ENCODE results near the gene VPS9D1.
A peak's percentile ranks its signal among the peaks of the same experiment; 100 is the strongest.

VPS9D1 gene

DNA sequence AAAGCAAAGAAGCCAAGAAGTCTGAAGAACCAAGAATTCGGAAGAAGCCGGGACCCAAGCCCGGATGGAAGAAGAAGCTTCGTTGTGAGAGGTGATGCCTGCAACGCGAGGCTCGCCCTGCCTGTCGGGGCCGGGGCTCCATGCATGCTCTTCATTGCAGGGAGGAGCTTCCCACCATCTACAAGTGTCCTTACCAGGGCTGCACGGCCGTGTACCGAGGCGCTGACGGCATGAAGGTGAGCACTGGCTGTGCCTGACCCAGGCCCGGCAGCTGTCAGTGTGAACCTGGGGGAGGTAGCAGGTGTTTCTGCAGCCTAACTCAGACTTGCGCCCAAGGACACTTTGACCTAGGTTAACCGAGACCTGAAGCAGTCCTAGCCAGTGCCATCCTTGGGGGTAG, 12.6 kb upstream of the VPS9D1 start:
- DNase-seq: no peak

DNA sequence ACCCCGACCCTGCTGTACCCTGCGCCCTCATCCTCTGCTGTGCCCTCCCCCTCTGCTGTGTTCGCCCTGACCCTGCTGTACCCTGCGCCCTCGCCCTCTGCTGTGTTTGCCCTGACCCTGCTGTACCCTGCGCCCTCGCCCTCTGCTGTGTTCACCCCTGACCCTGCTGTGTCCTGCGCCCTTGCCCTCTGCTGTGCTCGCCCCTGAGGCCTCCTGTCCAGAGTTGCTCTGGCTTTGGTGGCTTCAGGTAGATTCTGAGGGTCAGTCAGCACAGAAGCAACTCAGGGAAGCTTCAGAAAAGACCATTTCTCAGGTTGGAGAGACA, 12.2 kb upstream of the VPS9D1 start:
- no peak for DNase-seq

DNA sequence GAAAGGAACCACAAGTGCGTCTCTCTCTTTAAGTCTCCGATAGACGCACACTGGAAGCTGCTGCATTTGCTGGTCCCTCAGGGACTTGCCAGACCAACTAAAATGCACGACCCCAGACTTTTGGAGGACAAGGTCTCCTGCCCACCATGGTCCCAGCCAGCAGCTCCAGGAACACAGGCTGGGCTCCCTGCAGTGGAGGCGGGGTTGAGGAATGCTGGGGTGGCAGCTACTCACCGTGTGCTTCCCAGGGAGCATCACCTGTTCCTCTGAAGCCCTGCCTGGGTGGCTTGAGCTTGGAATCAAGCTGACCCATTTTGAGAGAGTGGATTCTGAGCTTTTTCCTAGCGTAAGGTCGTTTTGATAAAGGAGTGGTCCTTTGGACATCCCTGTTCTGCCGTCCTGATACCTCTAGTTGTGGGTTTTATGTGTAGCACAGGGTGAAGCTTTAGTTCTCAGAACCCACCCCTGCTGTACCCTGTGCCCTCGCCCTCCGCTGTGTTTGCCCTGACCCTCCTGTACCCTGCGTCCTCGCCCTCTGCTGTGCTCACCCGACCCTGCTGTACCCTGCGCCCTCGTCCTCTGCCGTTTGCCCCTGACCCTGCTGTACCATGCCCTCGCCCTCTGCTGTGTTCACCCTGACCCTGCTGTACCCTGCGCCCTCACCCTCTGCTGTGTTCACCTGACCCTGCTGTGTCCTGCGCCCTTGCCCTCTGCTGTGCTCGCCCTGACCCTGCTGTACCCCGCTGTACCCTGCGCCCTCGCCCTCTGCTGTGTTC, 11.6 kb upstream of the VPS9D1 start:
- no peak for DNase-seq

DNA sequence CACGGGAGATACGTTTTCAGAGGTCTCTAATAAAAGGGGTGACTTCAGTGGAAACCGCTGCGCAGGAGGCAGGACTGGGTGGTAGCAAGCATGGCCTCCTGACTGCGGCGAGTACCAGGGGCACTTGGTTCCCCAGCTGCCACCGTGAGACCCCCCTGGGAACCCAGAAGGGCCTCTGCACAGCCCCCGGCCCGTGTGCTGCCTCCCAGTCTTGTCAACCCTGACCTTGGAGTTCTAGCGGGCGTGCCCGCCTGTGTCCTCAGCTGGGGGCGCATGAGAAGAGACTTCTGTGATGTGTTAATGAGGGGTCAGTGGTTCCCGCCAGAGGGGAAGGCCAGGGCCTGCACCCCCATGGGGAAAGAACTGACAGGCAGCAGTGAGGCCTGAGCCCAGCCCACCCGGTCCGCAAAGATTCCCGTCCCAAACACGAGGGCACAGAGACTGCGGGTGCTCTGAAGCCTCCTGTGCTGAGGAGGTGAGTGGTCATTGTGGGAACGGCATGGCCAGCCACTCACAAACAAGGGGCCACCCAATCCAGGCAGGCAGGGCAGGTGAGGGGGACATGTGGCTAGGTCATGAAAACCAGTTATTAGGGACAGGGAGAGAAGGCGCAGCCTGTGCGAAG, 10.0 kb upstream of the VPS9D1 start:
- no peak for DNase-seq

DNA sequence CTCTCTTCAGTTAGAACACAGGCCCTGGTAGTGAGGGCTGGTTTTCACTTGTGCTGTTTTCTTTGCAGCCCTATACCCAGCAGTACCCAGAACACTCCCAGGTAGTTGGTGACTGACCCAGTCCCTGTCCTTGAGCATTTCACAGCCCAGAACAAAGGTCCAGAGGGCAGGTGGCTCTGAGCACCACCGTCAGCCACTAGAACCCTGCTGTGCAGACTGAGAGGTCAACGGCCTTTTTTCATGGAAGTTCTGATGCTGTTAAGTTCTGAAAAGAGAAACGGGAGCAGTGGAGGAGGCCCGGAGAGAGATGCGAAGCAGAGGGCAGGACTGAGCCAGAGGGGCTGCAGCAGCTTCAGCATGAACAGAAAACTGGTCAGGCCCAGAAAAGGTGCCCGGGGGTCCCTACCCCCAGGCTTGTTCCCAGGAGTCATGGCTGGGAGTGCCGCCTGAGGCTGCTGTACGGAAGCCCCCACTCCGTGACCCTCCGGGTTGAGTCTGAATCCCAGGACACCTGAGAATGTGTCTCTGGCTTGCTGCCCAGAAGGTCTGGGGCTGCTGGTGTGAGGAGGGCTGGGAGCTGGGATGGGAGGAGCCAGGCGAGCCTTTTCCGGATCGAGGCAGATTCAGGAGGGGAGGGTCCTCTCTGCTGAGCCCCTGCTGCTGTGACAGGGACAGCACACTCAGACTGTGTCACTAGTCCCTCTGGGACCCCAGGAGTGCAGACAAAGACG, 9.3 kb upstream of the VPS9D1 start:
- DNase-seq: no peak

DNA sequence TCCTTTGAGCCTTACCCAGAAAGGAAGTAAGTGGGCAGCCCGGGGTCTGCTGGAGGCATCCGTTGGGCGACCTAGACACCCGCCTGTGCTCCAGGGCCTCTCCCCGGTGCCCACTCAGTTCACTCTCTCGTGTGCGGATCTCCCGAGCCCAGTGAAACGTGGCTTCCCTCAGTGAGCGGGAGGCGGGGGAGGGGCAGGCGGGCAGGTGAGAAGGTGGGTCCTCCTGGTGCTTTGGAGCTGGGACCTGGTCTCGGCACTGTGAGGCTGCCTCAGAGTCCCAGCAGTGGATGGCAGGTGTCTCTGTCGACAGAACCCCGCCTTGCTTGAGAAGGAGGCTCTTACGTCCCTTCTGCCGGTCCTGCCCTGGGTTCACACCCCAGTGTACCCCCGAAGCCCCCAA, 8.6 kb upstream of the VPS9D1 start:
- DNase-seq: no peak

DNA sequence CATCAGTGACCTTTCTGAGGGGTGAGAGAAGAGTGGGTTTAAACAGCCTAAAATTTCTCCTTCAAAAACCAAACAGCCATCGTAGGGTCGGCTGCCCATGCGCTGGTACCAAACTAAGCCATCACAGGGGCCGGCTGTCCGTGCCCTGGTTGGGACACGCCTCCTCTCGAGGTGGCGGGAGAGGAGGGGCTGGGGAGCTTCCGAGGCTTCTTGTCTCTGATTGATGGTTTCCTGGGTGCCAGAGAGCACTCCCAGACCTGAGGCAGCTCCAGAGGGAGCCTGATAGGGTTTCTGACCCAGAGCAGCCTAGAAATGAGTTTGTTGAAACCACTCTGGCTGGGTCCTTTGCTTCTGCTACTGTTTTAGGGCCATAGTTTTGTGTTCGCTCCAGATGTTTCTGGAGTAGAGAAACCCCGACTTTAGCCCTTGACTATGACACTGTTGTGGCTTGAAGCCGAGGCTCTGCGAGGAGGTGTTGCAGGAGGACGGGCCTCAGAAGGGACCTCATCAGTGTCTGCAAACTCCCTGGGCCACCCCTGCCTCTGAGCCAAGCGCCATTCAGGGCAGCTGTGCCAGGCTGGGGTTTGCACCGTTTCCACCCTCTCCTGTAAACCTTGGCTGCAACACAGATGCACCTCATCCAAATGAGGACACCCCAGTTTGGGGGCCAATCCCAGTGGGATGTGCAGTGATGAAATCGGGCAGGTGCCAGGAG, 6.9 kb upstream of the VPS9D1 start:
- DNase-seq: no peak

DNA sequence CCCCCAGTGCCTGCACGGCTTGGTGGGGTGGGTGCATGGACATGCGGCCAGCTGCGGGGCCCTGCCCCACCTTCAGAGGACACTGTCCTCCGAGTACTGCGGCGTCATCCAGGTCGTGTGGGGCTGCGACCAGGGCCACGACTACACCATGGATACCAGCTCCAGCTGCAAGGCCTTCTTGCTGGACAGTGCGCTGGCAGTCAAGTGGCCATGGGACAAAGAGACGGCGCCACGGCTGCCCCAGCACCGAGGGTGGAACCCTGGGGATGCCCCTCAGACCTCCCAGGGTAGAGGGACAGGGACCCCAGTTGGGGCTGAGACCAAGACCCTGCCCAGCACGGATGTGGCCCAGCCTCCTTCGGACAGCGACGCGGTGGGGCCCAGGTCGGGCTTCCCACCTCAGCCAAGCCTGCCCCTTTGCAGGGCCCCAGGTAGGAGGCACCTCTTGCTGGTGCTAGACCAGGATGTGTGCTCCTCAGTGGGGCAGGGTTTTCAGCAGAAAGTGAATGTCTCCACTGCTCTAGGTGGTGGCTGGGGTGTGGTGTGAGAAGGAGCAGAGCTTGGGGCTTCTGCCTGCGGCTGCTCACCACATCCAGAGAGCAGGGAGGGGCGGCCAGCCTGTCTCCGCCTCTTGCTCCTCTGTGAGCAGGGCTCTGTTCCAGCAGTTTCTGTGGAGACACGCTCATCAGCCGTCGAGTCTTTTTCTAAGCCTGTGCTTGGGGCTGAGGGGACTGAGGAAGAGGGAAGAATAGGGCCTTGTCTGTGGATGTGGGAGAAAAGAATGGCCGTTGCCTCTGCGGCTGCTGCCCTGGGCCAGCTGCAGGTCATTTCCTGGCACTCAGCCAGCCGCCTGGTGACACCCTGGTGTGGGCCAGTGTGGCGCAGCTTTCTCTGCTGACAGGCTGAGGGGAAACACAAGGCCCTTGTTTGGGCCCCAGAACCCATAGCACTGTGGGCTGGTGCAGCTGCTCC, 2.9 kb upstream of the VPS9D1 start:
- DNase-seq: peak in 57 of 58 donors; percentile 27 to 99 (median 91)

DNA sequence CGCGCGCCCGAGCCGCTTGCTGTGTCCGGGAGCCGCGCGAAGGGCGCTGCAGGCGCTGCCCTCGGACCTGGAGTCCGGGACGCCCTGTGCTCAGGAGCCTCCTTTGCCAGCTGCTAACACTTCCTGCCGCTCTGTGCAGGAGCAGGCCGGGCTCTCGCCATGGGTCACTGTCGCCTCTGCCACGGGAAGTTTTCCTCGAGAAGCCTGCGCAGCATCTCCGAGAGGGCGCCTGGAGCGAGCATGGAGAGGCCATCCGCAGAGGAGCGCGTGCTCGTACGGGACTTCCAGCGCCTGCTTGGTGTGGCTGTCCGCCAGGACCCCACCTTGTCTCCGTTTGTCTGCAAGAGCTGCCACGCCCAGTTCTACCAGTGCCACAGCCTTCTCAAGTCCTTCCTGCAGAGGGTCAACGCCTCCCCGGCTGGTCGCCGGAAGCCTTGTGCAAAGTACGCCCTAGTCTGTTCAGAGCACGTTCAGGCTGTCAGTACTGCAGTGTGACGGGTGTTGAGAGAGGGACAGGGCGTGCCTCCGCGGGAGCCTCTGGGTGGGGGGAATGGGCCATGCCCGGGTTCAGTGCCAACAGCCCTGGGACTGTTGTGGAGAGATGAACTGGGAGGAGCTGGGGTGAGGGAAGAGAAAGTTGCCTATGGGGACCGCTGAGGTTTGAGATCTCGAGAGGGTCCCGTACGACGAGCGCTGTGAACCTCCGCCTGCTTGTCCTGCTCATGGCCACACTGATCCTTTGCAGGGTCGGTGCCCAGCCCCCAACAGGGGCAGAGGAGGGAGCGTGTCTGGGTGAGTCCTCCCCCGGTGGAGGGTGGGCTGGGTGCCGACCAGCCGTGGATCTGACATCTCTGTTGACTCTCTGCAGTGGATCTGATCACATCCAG, 1.9 kb upstream of the VPS9D1 start:
- peak in 30 of 58 donors; percentile 15 to 78 (median 39) for DNase-seq

DNA sequence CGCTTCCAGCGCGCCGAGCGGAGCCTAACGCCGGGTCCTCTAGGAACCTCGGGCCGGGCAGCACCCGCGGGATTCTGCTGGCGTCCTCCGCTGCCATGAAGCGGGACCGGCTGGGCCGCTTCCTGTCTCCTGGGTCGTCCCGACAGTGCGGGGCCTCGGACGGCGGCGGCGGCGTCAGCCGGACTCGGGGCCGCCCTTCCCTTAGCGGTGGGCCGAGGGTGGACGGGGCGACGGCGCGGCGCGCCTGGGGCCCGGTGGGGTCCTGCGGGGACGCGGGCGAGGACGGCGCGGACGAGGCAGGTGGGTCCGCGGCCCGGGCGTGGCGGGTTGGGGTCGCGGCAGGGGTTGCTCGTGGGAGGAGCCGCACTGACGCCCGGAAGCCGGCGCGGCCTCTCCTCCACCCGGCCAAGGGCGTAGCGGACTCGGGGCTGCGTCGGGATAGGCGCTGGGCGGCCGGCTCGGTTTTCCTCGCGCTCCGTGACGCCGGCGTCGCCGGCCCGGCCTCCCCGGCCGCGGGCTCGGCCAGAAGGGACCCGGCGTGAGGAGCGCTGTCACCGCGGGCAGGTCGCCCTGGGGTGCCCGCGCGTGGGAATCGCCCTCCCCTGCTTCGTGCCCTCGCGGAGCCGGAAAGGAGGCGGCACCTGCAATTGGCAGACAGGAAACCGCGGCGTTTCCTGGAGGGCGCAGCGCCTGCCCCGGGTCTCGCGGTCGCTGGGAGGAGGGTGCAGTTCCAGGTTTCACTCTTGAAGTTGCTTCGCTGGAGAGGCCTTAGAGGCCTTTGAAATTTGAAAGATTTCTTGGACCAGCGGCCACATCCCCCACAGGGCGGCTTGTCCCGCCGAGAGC, 1.1 kb upstream of the VPS9D1 start:
- peak in 12 of 58 donors; percentile 14 to 63 (median 36) for DNase-seq

DNA sequence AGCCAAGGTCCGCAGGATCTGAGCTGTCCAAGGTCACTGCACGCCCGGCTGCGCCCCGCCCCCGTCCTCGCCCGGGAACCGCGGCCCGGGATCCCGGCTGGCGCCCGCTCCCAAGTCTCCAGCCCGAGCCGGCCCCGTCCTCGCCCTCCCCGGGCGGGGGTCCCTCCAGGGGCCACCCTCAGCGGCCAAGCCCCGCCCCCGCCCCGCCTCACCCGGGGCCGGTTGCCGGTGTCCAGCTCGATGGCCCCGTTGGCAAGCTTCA, 216 bp downstream of the VPS9D1 start:
- DNase-seq: peak in 16 of 58 donors; percentile 31 to 82 (median 72)

DNA sequence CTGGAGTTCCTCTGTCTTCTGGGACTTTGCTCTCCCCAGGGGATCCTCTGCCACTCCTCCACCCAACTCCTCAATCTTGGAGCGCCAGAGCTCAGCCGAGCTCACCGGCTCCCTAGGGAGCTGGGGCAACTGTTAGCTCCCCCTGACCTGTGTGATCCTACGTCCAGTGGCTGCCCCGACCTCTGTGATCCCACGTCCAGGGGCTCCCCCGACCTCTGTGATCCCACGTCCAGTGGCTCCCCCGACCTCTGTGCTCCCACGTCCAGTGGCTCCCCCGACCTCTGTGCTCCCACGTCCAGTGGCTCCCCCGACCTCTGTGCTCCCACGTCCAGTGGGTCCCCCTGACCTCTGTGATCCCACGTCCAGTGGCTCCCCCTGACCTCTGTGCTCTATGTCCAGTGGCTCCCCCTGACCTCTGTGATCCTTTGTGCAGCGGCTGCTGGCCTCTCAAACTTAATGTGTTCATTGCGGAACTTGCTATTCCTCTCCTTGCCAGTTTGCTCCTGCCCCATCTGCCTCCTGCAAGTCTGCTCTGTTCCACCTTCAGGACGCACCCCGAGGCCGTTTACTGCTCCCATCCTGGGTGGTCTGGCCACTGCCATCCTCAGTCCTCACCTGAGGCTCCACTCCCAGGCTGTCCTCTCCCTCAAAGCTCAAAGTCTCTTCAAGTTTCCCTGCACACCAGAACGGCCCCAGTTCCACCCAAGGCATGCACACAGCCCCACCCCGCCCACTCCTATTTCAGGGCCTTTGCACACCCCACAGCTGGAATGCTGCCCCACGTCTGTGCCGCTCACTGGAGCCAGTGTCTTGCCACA, 2.8 kb downstream of the VPS9D1 start:
- no peak for DNase-seq

DNA sequence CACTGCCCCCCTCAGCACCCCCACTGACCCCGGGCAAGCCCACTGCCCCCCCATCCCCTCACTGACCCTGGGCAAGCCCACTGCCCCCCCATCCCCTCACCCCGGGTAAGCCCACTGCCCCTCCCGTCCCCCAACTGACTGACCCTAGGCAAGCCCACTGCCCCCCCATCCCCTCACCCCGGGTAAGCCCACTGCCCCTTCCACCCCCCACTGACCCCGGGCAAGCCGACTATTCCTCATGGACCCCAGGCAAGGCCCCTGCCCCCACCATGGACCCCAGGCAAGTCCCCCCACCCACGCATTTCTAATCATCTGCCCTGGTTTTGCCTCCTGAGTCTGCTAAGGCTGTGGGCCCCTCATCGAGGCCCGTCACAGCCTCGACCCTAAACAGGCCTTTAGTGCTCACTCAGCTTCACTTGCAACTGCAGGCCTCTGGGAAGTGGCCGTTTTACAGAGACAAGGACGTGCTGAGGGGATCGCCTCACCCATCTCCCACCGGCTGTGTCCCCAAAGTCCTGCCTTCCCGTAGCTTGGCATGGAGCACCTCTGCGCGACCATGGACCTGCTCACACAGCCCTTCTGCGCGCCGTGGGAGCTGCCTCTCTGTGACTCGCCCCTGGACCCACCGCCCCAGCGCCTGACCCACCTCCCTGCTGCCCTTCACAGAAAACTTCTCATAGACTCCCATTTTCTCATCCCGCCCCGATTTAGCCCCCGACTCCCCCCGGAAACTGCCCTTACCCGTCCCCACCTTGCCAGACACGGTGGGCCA, 3.6 kb downstream of the VPS9D1 start:
- no peak for DNase-seq

DNA sequence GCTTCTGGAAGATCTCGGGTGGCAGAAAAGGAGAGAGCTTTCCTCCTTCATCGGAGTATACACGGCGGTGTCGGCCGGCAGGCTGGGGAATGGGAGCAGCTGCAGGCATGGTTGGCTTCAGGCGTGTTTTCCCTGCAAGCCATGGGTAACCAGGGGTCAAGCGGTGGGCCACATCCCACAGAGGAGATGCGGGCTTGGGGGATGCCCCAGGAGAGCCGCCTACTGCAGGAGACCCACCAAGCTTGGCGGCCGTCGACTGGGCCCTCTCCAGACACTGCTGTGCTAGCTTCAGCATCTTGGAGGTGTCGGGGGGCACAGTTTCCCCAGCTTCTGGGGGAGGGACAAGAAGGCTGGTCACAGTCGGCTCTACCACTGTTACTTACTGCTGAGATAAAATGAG, 4.2 kb downstream of the VPS9D1 start:
- DNase-seq: no peak

DNA sequence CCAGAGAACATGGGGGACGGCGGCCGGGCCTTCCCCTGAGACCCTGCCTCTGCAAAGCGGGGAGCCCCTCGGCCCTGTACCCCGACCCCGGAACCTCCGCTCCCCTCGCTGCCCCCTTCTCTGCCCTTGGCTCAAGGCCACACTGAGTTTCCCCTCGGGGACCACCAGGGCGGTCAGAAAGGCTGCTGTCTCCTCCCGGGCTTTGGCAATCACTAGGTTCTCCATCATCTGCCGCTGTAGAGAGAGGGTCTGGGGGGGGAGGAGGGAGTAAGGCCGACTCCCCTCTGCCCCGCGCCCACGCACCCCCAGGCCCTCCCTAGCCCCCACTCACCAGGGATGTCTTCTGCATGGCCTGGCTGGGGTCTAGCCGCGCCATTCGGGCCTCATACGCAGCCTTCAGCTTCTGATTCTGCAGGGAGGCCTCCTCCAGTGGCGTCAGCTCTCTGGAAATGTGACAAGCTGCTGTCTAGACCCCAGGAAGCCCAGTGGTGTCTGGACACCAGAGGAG, 8.4 kb downstream of the VPS9D1 start:
- DNase-seq: no peak

DNA sequence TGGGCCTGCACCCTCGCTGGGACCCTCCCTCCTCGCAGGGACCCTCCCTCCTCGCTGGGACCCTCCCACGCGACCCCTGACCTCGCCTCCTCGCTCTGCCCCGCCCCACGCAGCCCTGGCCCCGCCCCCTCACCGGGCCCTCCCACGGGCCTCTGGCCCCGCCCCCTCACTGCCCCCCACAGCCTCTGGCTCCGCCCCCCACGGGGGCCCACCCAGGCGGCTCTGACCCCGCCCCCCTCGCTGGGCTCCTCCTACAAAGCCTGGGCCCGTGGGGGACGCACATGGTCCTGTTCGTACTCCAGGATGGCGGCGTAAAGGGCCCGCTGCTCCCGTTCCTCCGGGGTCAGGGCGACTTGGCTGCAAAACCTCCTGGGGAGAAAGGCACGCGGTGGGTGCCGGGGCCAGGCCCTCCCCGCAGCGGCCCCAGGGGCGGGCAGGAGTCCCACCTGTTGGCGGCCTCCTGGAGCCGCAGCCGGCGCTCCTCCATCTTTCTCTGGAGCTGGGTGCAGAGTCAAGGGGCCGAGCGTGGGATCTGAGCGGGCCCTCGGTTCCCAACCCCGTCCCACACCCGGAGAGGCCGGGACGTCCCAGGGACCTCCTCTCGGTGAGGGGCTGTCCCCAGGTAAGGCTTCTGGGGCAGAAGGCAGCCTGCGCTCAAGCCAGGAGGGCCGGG, 9.0 kb downstream of the VPS9D1 start:
- DNase-seq: peak in 1 of 58 donors; percentile 31
